Hematopoietic multipotent progenitor cell treated with erythropoietin and hydrocortisone succinate and interleukin-3 and kit ligand, for 15 days (in vitro differentiated cells): Measurements from ENCODE around the gene VDAC2.
"Not testable (repeated sequence)": the region's sequence is repeated elsewhere in the genome, so short reads cannot be mapped to it uniquely, and the experiment has no call there.

Source experiments
- DNase-seq: peaks from one replicate; pipeline ENCODE4 v3.0.0-alpha.2; 2015; ENCODE audit warnings: low spot score

VDAC2 gene

DNA sequence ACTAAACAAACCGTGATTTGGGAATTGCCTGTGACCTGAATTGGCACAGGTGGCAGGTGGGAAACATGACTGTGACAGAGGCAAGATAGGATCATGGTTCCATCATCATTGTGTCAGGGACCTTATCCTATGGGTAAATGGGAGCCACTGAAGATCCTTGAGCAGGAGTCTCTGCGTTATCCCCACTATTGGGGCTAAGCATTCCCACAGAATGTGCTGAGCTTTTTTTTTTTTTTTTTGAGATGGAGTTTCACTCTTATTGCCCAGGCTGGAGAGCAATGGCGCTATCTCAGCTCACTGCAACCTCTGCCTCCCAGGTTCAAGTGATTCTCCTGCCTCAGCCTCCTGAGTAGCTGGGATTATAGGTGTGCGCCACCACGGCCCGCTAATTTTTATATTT lies 10.6 kb upstream of the VDAC2 start:
- DNase-seq, result not testable (repeated sequence)

DNA sequence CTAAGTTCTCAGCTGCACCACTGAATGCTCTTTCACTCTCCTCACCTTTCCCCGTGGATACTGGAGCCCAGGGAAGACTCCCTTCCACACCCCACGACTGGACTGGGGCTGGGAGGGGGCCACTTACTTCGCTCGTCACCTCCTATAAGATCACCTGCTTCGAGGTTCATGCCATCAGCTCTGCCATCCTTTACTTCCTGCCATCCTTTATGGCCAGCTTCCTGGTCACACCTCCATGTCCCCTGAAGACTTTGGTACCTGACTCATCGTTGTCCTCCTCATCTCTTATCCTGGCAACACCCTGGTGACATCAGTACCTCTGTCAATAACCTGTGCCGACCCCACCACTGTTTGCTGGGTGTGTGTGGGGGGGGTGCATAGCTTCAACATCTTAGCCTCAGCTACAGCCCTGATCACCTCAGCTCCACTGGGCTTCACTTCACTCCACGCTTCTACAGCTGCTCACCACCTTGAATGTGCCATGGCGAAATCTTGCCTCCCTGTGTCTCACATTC lies 8.7 kb upstream of the VDAC2 start:
- no peak for DNase-seq

DNA sequence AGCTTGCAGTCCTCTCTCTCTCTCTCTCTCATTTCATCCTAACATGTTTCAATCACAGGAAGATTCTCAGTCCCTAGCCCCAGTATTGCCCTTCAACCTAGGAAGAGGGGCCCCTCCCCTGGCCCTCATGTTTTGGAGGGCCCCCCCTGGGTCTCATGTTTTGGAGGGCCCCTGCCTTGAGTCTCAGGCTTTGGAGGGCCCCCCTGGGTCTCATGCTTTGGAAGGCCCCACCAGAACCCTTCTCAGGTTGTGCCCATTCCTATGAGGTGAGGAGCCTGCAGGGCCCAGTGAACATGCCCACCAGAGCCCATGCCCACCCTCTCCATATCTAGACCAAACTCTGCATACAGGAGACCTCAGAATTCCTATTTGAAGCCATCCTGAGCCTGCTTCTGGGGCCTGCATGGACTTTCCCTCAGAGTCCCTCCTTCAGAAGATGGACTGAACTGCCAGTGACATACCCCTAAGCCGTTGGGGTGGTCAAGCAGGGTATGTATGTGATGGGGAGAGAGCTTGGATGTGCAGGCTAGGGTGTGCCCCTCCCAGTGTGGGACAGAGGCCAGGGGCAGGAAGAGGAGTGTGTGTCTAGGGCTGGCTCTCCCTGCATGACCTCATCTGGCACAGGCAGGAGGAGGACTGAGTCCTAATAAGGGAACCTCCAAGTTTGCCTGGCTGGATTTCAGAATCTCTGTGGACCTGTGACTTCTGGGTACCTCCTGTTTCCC lies 8.1 kb upstream of the VDAC2 start:
- DNase-seq, result no peak

DNA sequence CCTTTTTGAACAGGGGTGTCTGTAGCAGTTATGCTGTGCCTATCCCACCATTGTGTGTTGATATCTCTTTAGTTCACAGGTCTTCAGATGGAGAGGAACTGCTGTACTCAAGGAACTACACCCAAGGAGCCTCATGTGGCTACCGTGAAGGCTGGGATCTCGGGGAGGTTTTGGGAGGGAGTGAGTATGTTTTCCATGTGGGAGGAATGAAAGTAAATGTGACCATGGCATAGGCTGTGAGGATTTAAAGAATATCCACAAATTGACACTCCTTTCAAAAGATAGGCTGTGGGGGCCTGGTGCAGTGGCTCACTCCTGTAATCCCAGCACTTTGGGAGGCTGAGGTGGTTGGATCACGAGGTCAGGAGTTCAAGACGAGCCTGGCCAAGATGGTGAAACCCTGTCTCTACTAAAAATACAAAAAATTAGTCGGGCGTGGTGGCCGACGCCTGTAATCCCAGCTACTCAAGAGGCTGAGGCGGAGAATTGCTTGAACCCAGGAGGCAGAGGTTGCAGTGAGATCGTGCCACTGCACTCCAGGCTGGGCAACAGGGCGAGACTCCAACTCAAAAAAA lies 7.5 kb upstream of the VDAC2 start:
- not testable (repeated sequence) for DNase-seq

DNA sequence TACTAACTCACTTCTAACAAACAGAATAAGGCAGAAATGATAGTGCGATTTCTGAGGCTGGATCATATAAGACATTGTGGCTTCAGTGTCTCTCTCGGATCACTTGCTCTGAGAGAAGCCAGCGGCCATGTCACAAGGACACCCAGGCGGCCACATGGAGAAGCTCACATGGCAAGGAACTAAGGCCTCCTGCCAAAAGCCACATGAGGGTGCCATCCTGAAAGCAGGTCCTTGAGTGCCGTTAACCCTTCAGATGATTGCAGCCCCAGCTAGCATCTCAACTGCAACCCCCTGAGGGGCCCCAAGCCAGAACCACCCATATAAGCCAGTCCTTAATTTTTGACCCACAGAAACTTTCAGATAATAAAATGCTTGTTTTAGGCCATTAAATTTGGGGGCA lies 6.9 kb upstream of the VDAC2 start:
- DNase-seq, result no peak

DNA sequence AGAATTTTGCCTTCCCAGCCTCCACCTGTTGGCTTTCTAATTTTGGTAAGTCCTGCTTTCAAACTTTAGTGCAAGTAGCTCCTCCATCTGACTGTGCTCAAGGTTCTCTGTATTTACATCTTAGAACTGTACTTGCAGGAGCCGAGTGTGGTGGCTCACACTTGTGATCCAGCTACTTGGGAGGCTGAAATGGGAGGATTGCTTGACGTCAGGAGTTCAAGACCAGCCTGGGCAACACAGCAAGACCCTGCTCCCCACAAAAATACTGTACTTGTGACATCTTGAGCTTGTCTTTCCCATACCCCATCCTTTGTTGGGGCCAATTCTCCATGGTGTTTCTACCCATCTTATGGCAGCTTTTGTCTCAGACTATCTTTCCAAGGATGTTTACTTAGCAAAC lies 4.7 kb upstream of the VDAC2 start:
- no peak for DNase-seq

DNA sequence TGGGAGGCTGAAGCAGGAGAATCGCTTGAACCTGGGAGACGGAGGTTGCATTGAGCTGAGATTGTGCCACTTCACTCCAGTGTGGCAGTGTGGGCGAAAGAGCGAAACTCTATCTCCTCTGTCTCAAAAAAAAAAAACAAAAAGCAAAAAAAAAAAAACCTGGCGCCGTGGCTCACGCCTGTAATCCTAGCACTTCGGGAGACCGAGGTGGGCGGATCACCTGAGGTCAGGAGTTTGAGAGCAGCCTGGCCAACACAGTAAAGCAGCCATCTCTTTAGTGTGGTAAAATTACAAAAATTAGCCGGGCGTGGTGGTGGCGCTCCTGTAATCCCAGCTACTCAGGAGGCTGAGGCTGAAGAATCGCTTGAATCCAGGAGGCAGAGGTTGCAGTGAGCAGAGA lies 4.0 kb upstream of the VDAC2 start:
- DNase-seq, result not testable (repeated sequence)

DNA sequence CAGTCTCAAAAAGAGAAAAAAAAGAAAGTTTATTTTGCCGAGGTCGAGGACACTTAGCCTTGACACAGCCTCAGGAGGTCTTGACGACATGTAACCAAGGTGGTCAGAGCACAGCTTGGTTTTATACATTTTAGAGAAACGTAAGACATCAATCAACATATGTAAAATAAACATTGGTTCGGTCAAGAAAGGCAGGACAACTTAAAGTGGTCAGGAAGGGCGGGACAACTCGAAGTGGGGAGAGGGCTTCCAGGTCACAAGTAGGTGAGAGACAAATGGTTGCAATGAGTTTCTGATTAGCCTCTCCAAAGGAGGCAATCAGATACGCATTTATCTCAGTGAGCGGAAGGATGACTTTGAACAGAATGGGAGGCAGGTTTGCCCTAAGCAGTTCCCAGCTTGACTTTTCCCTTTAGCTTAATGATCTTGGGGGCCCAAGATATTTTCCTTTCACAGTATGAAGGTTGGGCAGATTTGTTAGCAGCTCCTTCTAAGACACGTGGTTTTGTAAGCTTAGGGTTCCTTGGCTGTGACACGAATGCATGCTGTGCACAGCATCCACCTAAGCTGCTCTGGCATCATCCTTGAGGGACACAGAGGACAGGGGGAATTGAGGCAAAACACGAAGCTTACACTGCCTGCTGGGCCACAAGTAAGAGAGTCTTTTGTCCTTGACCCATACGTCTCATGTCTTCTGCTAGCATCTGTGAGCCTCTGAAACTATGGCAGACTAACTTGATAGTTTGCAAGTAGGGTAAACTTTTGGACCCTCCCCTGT lies 3.3 kb upstream of the VDAC2 start:
- DNase-seq, result no peak

DNA sequence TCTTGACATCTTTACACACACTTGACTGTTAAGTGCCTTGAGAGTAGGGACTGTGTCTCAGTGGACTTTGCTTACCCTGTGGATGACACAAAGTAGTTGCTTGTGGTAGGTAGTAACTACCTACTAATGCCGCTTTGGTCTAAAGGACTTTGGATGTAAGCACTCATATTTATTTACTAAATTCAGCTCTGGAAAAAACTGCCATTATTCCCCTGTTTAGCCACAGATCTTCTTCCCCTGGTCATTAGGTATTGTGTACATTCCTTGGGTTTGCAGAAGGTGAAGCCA lies 2.8 kb upstream of the VDAC2 start:
- DNase-seq, result no peak

DNA sequence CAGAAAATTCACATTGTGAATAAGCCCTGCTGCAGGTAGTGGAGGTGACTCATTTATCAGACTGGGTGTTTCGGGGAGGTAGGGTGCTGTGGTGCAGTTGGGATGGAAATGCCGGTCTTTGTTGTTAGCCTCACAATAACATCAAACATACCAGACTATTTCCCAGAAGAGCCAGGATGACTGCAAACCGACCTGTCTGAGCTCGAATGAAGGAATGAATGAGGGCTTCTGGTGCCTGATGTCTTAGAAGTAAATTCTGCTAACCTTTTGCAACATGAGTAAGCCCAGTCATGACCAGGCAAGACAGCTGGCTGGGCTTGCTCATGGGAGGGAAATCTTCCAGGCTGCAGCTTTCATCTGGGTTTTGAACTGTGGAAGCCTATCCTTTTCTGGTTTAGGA lies 2.4 kb upstream of the VDAC2 start:
- no peak for DNase-seq

DNA sequence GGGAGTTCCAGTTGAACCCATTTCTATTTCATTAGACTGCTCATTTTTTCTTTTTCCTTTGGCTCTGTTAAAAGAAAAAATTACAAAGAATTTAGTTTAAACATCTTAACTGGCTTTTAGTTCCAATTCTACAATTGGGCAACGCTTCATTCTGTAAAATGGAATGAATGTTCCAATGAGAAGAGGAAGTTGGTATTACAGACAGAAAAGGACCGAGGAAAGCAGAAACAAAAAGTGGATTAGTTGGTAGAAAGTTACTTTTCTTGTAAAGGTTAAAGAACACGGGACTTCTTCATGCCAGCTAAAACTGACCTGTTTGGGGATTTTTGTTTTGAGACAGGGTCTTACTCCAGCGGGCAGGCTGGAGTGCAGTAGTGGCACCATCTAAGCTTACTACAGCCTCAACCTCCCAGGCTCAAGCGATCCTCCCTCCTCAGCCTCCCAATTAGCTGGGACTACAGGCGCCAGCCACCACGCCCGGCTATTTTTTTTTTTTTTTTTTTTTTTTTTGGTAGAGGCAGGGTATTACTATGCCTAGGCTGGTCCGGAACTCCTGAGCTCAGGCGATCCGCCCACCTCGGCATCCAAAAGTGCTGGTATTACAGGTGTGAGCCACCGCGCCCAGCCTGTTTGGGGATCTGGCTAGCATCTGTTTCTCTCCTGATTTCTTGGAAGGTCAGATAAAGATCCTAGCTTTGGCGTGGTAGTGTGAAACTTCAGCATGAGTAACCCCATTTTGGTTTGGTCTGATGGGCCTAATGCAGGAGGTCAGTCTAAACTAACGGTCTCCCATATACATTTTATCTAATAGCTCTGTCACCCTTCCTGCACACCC lies 1.3 kb upstream of the VDAC2 start:
- DNase-seq, result no peak

DNA sequence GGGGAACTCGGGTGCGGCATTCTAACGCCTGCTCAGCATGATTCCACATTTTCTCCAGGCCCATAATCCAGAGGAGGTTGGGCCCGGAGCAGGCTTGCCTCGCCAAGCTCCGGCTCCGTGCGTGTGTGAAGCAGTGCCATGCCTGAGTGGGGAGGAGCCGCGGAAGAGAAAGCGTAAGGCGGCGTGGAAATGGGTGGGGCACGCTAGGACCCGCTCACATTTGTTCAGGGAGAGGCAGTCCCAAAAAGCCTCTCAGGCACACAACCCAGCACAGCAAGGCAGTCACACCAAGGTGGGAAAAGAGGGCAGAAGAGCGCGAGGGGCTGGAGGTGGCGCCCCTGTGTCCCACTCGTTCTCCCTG lies 695 bp upstream of the VDAC2 start:
- peak; percentile 82 for DNase-seq

DNA sequence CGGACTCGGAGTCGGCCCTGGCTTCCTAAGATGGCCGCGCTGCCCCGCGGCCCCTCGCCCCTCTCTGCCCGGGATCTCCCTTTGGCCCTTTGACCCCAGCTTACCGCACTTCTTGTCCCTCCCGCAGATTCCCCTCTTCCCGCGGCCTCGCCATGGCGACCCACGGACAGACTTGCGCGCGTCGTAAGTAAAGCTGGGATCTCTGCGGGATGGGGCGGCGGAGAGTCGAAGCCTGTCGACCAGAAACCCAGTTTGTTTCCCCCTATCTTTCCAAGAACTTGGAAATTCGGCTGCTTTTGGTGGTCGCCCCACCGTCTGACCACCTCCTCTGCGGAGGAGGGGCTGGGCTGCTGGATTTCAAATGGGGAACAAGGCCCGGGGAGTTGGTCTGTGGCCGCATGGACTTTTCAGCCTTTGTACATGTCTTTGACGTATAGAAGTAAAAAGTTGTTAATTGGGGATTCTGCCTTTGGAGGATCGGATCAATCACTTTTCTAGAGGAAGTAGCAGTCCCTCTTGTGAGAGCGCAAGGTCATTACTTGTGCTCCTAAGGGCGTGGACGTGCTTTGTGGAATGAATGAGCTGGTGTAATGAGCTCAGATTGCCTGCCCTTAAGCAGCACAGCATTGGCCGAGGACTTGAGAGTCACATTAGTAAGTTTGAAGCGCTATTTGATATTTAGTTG lies 553 bp downstream of the VDAC2 start:
- DNase-seq, result peak; percentile 55

DNA sequence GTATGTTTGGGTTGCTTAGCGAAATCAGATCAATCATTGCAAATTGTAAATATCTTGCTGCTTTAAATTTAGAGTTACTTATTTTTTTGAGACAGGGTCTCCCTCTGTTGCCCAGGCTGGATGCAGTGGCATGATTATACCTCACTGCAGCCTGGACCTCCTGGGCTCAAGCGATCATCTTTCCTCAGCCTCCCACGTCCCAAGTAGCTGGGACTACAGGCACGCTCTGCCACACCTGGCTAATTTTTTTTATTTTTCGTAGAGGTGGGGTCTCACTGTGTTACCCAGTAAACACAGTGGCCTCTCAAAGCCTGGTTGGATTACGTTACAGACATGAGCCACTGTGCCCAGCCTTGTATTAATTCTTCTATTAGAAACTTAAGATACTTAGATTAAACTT lies 1.7 kb downstream of the VDAC2 start:
- no peak for DNase-seq

DNA sequence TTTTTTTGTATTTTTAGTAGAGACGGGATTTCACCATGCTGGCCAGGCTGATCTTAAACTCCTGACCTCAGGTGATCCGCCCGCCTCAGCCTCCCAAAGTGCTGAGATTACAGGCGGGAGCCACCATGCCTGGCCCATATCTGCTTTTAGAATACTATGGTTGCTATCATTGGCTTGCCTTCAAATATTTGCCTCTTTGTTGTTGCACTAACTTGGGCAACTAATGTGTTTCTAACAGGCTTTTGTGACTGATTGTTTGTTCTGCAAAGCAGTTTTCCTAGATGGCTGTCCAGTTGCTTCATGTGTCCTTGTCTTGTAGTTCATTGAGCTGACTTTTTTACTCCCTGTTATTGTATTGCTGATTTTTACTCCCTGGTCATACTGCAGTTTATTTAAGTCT lies 9.7 kb downstream of the VDAC2 start:
- no peak for DNase-seq

DNA sequence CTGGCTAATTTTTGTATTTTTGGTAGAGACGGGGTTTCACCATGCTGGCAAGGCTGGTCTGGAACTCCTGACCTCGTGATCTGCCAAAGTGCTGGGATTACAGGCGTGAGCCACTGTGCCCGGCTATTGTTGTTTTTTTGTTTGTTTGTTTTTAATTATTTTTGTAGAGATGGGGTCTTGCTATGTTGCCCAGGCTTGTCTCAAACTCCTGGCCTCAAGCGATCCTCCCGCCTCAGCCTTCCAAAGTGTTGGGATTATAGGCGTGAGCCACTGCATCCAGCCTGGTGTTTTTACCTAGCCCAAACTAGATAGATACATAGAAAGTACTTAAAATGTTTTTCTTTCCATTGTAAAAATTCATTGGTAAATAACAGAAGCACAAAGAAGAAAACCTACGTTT lies 10.9 kb downstream of the VDAC2 start:
- DNase-seq, result not testable (repeated sequence)

DNA sequence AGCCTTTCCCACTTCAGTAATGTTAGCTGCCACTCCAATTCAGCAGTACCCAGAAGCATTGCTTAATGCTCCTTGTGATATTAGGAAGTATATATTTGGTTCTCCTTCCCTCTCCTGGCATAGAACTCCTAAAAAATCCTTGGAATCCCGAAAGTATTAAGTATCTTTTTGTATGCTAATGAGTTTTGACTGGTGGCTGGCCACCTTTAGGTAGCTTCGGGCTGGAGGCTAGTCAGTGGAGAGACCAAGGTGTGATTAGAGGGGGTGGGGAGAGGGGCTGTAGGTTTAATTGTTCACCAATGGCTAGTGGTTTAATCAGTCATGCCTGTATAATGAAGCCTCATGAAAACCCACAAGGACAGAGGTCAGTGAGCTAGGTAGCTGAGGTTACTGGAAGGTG lies 12.9 kb downstream of the VDAC2 start:
- DNase-seq, result no peak

DNA sequence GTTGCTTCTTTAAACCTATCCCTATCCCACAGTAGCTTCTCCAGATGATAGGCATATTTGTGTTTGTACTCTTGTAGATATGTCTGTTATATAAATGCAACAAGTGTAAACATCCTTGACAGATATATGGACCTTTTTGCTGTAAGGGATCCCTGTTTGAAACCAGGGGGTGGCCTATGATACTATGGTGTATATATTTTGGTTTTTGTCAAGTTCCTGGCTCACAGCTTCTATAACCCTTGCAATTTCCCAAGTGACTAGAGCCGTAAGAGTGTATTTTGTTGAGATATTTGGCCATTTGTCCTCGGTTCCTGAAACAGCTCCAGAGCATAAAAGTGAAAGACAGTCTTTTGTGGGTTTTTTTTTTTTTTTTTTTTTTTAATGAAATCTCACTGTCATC lies 15.5 kb downstream of the VDAC2 start:
- no peak for DNase-seq

DNA sequence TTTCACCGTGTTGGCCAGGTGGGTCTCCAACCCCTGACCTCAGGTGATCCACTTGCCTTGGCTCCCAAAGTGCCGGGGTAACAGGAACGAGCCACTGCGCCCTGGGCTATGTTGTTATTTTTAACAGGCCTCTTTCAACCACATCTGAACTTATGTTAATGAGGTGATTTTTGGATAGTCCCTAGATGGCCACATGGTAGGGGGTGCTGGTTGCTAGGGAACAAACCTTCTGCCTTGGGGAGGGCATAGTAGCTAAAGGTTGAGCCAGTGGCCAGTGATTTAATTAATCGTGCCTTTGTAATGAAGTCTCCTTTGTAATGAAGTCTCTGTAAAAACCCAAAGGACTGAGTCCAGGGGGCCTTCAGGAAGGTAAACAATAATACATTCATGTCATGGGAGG lies 16.1 kb downstream of the VDAC2 start:
- DNase-seq, result no peak

DNA sequence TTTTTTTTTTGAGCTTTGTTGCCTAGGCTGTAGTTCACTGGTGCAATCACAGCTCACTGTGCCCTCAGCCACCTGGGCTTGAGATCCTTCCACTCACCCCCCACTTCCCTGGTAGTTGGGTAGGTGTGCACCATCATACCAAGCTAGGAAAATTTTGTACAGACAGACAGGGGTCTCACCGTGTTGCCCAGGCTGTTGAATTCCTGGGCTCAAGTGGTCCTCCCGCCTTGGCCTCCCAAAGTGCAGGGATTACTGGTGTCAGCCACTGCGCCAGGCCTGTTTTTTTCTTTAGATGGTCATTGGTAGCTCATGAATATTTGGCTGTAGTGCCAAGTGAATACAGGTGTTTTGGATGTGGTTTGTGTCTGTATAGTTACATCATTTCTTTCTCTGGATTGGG lies 17.7 kb downstream of the VDAC2 start:
- DNase-seq, result no peak

DNA sequence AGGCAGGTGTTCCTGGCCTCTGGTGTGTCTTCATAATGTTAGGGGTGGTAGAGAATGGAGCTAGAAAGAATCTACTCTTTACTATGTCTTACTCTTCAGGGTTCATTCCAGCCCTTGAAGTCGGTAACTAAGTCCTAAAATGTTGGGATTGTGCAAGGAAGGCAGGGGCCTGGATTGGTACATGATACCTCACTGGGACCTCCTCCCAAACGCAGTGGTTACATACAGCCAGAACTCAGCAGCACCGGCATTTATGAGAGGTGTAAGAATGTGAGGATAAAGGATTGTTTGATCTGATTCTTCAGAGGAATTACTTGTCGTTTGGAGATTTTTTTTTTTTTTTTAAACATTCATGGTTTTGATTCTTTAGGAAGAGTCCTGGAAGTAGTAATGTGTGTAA lies 18.2 kb downstream of the VDAC2 start:
- no peak for DNase-seq

DNA sequence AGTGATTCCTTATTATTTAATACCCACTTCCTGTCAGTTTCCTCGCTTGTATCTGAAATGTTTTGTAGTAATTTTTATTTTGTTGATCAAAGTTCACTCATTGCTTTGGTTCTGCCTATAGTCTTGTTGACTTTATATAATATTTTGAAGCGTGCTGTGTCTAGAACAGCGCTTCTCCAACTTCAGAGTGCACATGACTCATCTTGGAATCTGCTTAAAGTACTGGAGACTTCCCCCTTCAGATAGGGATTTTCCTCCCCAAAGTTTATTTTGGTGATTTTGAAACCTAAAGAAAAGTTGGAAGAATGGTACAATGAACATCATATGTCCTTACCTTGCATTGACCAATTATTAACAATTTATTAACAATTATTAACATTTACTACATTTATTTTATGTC lies 19.4 kb downstream of the VDAC2 start:
- no peak for DNase-seq
